BE2C (cell line): ENCODE data around the gene NHERF1.

Experiments used
- DNase-seq: peaks from one replicate; pipeline ENCODE4 v3.0.0-alpha.2; 2020
- H3K27me3 ChIP-seq: fragments of 250-450 bp; sonication (Bioruptor Pico); 2 replicates; pipeline ENCODE4 v1.5.1; 2020; ENCODE audit warnings: mild to moderate bottlenecking
- H3K36me3 ChIP-seq: fragments of 250-450 bp; sonication (Bioruptor Pico); 2 replicates; pipeline ENCODE4 v1.5.1; 2020; ENCODE audit warnings: mild to moderate bottlenecking
- H3K4me1 ChIP-seq: fragments of 250-450 bp; sonication (Bioruptor Pico); 2 replicates; pipeline ENCODE4 v1.5.1; 2020
- H3K4me3 ChIP-seq: 2 replicates; pipeline ENCODE4 v1.5.1; 2011; ENCODE audit warnings: low read depth, low read length
- H3K9me3 ChIP-seq: fragments of 250-450 bp; sonication (Bioruptor Pico); 2 replicates; pipeline ENCODE4 v1.5.1; 2020
- TF ChIP-seq, protein P1 (sequence below): IDR thresholded peaks from 2 replicates; pipeline ENCODE4 v1.5.1; 2012; ENCODE audit warnings: mild to moderate bottlenecking, low read depth, low read length

Gene NHERF1

DNA sequence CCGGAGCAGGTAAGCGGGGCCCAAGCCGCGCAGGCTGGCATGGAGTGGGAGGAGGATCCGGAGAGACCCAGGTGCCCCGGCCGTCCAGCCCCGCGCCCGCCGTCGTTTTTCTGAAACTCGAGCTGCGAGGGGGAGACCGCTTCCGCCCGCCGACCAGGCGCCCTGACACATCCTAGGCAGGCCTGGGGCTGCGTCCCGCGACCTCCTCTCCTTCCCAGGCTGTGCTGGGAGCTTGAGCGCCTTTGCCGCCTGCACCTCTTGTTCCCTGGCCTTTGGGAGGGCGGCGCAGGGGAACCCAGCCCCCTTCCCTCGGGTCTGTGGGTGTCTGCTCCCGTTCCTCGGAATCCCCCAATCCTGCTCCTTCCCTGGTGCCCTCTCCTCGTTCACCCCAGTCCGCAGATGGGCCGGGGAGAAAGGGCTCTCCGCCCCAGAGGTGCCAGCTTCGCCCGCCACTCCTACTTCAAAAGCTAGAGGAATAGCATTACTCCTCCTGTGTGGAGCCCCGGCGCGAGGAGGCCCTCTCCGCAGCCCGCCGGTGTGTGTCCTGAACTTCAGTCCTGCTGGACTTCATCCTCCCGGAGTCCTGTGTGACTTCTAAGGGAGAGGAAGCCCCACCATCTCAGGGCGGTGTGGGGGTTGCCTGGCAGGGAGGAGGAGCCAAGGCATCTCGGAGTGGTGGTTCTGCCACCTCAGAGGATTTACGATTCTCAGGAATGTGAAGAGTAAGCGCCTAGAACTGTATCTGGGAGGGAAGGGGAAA lies 1.0 kb downstream of the NHERF1 start:
- DNase-seq = no peak
- H3K4me3 ChIP-seq = peak overlapping the region; percentile 87
- TF ChIP-seq, protein P1, sequence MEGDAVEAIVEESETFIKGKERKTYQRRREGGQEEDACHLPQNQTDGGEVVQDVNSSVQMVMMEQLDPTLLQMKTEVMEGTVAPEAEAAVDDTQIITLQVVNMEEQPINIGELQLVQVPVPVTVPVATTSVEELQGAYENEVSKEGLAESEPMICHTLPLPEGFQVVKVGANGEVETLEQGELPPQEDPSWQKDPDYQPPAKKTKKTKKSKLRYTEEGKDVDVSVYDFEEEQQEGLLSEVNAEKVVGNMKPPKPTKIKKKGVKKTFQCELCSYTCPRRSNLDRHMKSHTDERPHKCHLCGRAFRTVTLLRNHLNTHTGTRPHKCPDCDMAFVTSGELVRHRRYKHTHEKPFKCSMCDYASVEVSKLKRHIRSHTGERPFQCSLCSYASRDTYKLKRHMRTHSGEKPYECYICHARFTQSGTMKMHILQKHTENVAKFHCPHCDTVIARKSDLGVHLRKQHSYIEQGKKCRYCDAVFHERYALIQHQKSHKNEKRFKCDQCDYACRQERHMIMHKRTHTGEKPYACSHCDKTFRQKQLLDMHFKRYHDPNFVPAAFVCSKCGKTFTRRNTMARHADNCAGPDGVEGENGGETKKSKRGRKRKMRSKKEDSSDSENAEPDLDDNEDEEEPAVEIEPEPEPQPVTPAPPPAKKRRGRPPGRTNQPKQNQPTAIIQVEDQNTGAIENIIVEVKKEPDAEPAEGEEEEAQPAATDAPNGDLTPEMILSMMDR = no peak
- H3K9me3 ChIP-seq = no peaks in the 10 kb centered on the region
- H3K36me3 ChIP-seq = no peaks in the 10 kb centered on the region
- no peaks in the 10 kb centered on the region for H3K4me1 ChIP-seq
- H3K27me3 ChIP-seq = no peaks in the 10 kb centered on the region

DNA sequence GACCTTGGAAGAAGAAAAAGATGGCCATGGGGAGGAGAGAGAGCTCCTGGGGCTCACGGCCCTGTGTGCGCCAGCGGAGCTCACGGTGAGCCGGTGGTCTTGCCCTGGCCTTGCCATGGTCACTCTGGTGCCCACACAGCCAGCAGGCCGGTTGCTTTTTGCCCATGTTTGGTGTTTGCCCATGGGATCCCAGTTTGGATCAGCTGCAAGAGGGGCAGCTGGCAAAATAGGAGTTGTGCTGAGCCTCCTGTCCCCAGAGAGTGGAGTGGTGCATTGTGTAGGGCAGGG lies 1.6 kb downstream of the NHERF1 start:
- no peaks in the 10 kb centered on the region for H3K9me3 ChIP-seq
- H3K27me3 ChIP-seq = no peaks in the 10 kb centered on the region
- H3K4me3 ChIP-seq = peak overlapping the region; percentile 87
- TF ChIP-seq, protein P1 = no peak
- no peak for DNase-seq
- H3K4me1 ChIP-seq = no peaks in the 10 kb centered on the region
- H3K36me3 ChIP-seq = no peaks in the 10 kb centered on the region

DNA sequence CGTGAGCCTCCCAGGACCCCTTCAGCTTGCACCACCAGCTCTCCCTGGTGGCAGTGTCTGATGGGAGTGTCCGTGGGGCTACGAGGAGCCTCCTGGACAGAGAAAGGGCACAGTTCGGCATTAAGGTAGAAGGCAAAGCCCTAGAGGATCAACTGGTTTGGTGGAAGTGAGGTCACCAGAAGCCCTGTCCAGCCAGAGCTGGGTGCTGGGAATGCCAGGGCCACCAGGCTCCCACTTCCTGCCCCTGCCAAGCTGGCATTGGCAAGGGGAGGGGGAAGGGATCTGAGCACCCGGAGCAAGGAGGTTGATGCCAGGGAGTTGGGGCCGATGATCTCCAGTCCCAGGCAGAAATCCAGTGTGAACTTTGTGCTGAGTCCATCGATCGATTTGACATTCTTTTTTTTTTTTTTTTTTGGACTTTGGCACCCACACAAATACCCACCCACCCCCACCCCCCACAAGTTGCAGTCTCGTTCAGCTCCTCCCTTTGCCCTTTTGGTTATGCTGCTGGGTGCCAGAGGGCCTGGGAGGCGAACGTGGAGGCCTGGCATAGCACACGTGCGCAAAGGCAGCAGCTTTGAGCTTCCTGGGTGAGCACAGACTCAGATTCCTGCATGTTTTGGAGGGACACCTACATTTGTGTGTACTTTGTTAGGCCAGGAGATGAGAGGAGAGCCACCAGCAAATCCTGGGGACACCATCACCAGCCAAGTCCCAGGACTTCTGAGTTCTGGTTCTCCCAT lies 2.1 kb downstream of the NHERF1 start:
- Histone ChIP-seq H3K4me3 (no peak overlapping the region), H3K27me3 (no peaks in the 10 kb centered on the region), H3K9me3 (no peaks in the 10 kb centered on the region), H3K36me3 (no peaks in the 10 kb centered on the region), H3K4me1 (no peaks in the 10 kb centered on the region)
- DNase-seq = no peak
- TF ChIP-seq, protein P1 = no peak

DNA sequence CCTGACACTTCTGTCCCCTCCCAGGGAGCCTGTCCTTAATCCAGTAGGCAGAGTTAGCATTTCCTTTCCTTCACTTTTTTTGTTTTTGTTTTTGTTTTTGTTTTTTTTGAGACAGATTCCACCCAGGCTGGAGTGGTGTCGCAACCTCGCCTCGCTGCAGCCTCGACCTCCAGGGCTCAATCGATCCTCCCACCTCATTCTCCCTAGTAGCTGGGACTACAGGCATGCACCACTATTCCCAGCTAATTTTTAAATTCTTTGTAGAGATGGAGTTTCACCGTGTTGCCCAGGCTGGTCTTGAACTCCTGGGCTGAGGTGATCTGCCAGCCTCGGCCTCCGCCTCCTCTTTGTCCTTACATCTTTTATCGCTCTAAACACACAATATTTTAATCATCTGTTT lies 4.0 kb downstream of the NHERF1 start:
- no peak for DNase-seq
- peaks cover under 1% of the 10 kb centered on the region; the same call in 1 of the 2 replicates for H3K4me1 ChIP-seq
- no peak overlapping the region for H3K4me3 ChIP-seq
- no peaks in the 10 kb centered on the region for H3K27me3 ChIP-seq
- TF ChIP-seq, protein P1 = no peak
- H3K36me3 ChIP-seq = no peaks in the 10 kb centered on the region
- no peaks in the 10 kb centered on the region for H3K9me3 ChIP-seq

DNA sequence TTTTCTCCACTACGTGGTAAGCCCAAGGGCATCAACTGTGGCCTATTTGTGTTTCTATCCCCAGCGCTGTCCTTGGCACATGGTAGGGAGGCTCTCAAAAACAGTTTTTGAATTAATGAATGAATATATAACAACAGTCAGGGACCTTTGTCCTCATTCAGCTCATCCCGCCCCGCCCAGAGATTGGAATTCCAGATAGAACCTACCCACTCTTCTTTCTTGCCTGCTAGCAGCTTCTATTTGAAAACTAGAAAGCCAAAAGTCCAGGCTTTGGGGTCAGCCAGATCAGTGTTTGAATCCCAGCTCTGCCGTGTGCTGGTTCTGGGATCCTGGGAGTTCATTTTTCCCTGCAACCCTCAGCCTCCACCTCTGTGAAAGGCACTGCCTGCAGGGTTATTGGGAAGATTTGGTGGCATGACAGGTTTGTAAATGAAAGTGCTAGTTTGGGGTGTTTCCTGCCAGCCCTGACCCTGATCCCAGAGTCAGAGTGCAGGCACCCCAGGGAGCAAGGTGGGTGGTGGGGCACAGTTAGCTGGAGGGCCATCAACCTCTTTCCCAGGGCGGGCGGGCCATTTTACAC lies 4.5 kb downstream of the NHERF1 start:
- Histone ChIP-seq H3K4me3 (no peak overlapping the region), H3K36me3 (no peaks in the 10 kb centered on the region), H3K27me3 (no peaks in the 10 kb centered on the region), H3K4me1 (peaks cover 6% of the 10 kb centered on the region), H3K9me3 (no peaks in the 10 kb centered on the region)
- TF ChIP-seq, protein P1 = no peak
- DNase-seq = no peak

DNA sequence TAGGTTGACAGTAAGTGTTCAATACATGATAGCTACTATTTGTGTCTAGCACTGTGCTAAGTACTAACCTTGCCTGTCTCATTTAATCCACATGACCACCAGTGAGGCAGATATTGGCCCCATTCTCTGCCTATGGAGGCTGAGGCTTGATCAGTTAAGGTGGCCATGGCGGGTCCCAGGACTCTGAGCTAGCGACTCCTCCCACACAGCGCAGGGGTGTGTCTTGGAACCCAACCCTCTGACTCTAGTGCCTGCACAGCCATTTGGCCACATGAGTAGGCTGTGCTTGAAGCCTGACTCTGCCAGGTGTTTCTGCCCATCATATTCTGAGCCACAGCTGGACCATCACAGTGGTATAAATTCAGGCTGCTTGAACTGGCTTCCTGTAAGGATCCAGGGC lies 6.4 kb downstream of the NHERF1 start:
- peaks cover 25% of the 10 kb centered on the region for H3K4me1 ChIP-seq
- H3K4me3 ChIP-seq = no peak overlapping the region
- no peaks in the 10 kb centered on the region for H3K27me3 ChIP-seq
- no peaks in the 10 kb centered on the region for H3K9me3 ChIP-seq
- TF ChIP-seq, protein P1 = no peak
- DNase-seq = no peak
- no peaks in the 10 kb centered on the region for H3K36me3 ChIP-seq
